ENCODE results near the gene MRNIP. TPM values are rescaled to one million over a fixed set of nuclear protein-coding genes. Genes with fewer than 3 reads are reported as not detected.

MRNIP gene
- total RNA-seq, 3 donors from 2014 or later, result 20.8 to 38.3 (median 27.5) TPM

GRCh38 chr5:179822444-179822990, 36.1 kb downstream of the MRNIP start:
- DNase-seq, result peak in 2 of 3 donors; percentile 34 to 53
- no peak overlapping the region for H3K4me3 ChIP-seq
- intact Hi-C loops (cut with DNase I, micrococcal nuclease), result no loop called here
- peaks cover 79% of the 10 kb centered on the region for H3K4me1 ChIP-seq (ENCODE audit: low read depth)
- peaks cover 4% of the 10 kb centered on the region for H3K36me3 ChIP-seq (ENCODE audit: low read depth)
- no peak for ATAC-seq
- no peaks in the 10 kb centered on the region for H3K9me3 ChIP-seq
- no peak for TF ChIP-seq CTCF (IDR thresholded peaks at IDR 0.05)

- no peak for TF ChIP-seq CTCF (IDR thresholded peaks at IDR 0.05)
- intact Hi-C loops (cut with DNase I, micrococcal nuclease), result no loop called here
- H3K9me3 ChIP-seq, result no peaks in the 10 kb centered on the region
- peak overlapping the region; percentile 100 for H3K4me3 ChIP-seq
- H3K36me3 ChIP-seq (ENCODE audit: low read depth), result peaks cover 4% of the 10 kb centered on the region
- ATAC-seq (no peak), DNase-seq (no peak)
- peaks cover 79% of the 10 kb centered on the region for H3K4me1 ChIP-seq (ENCODE audit: low read depth)
These were observed 36.6 kb downstream of the MRNIP start for GRCh38 chr5:179822059-179822432.

- peak; percentile 96 to 98 (median 97) for DNase-seq
- intact Hi-C loops (cut with DNase I, micrococcal nuclease), result no loop called here
- peaks cover 77% of the 10 kb centered on the region for H3K4me1 ChIP-seq (ENCODE audit: low read depth)
- peaks cover 4% of the 10 kb centered on the region for H3K36me3 ChIP-seq (ENCODE audit: low read depth)
- ATAC-seq, result peak; percentile 68
- TF ChIP-seq CTCF (IDR thresholded peaks at IDR 0.05), result no peak
- peak overlapping the region; percentile 100 for H3K4me3 ChIP-seq
- no peaks in the 10 kb centered on the region for H3K9me3 ChIP-seq
These were observed 37.1 kb downstream of the MRNIP start for GRCh38 chr5:179821298-179822058.

- DNase-seq (peak; percentile 84 to 93 (median 90)), ATAC-seq (peak; percentile 72)
- peaks cover 4% of the 10 kb centered on the region for H3K36me3 ChIP-seq (ENCODE audit: low read depth)
- H3K4me3 ChIP-seq, result peak within 1 kb of the TSS; percentile 100
- peaks cover 69% of the 10 kb centered on the region for H3K4me1 ChIP-seq (ENCODE audit: low read depth)
- intact Hi-C loops (cut with DNase I, micrococcal nuclease), result no loop called here
- H3K9me3 ChIP-seq, result no peaks in the 10 kb centered on the region
- TF ChIP-seq CTCF (IDR thresholded peaks at IDR 0.05), result no peak
These were observed 37.9 kb downstream of the MRNIP start, which contains the start of gene SQSTM1 for GRCh38 chr5:179820483-179821297. SQSTM1 (plus strand) TSS chr5:179820905; CDS start chr5:179820937, 32 bp downstream.

- ATAC-seq (no peak), DNase-seq (no peak)
- Histone ChIP-seq H3K4me1 (ENCODE audit: low read depth) (peaks cover 63% of the 10 kb centered on the region), H3K36me3 (ENCODE audit: low read depth) (peaks cover 4% of the 10 kb centered on the region), H3K4me3 (peak overlapping the region; percentile 100), H3K9me3 (no peaks in the 10 kb centered on the region)
- intact Hi-C loops (cut with DNase I, micrococcal nuclease), result no loop called here
- TF ChIP-seq CTCF (IDR thresholded peaks at IDR 0.05), result no peak
These were observed 38.5 kb downstream of the MRNIP start for GRCh38 chr5:179820127-179820482.

All from mucosa of descending colon (tissue), 3 donors.